ENCODE measurements around the gene ATP2B2.
"Not testable (repeated sequence)": the region's sequence is repeated elsewhere in the genome, so short reads cannot be mapped to it uniquely, and the experiment has no call there.

Gene ATP2B2

DNA sequence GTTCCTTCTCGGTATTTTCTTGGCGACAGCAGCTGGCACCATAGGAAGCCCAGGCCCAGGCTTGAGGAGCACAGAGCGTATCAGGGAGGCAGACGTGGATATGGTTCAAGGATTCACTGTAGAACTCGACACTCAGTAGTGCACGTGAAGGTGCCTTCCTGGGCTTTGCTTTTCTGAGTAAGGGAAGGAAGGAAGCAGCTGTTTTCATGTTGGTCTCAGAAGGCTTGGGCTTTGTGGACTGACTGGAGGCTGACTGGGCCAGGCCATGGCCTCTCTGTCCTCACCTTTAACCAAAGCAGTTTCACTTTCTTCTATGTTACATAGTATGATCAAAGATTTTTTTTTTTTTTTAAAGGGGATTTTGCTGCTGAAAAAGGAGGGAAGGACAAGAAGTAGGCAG, 205.7 kb downstream of the ATP2B2 start:
- no peak for DNase-seq (ENCODE audit: low spot score)

DNA sequence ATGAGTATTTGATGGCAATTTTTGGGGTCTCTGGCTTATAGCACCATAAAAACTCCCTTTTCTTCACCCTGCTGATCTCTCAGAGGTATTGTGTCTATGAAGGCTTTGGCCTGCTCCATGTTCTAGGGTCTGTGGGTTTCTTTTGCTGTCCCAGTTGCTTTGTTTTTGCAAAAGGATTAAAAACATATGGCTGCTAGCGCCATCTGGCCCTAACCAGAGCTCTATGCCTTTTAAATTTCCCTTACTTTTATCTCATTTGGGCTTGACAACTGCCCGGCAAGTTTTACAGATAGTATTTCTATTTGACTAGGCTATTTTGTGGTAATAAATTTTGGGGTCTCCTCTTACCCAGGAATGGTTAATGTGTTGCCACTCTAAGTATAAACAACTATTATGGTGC, 206.2 kb downstream of the ATP2B2 start:
- DNase-seq (ENCODE audit: low spot score): no peak

DNA sequence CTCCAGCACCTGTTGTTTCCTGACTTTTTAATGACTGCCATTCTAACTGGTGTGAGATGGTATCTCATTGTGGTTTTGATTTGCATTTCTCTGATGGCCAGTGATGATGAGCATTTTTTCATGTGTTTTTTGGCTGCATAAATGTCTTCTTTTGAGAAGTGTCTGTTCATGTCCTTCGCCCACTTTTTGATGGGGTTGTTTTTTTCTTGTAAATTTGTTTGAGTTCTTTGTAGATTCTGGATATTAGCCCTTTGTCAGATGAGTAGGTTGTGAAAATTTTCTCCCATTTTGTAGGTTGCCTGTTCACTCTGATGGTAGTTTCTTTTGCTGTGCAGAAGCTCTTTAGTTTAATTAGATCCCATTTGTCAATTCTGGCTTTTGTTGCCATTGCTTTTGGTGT, 207.3 kb downstream of the ATP2B2 start:
- not testable (repeated sequence) for DNase-seq (ENCODE audit: low spot score)

DNA sequence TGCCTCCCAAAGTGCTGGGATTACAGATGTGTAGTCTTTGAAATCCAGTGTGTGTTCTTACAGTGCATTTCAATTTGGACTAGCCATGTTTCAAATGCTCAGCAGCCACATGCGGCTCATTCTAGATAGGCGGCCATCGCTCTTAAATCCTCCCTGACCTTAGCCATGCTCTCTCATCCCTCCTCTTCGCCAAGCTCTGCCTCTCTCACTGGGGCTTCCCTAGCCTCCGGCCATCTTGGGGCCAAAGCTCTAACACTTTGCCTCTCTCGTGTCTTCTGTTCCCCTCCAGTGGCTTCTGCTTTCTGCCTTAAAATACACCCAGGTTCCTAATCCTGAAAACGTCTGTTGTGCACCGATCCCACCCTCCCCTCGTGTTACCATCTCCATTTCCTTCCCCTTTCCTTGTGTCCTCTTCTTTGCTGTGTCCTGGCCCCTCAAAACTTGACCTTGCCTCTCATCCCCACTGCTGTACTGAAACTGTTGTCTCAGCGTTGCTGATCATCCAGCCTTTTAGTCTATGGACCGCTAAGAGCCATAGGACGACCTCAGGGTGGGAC, 211.3 kb downstream of the ATP2B2 start:
- DNase-seq (ENCODE audit: low spot score): no peak

DNA sequence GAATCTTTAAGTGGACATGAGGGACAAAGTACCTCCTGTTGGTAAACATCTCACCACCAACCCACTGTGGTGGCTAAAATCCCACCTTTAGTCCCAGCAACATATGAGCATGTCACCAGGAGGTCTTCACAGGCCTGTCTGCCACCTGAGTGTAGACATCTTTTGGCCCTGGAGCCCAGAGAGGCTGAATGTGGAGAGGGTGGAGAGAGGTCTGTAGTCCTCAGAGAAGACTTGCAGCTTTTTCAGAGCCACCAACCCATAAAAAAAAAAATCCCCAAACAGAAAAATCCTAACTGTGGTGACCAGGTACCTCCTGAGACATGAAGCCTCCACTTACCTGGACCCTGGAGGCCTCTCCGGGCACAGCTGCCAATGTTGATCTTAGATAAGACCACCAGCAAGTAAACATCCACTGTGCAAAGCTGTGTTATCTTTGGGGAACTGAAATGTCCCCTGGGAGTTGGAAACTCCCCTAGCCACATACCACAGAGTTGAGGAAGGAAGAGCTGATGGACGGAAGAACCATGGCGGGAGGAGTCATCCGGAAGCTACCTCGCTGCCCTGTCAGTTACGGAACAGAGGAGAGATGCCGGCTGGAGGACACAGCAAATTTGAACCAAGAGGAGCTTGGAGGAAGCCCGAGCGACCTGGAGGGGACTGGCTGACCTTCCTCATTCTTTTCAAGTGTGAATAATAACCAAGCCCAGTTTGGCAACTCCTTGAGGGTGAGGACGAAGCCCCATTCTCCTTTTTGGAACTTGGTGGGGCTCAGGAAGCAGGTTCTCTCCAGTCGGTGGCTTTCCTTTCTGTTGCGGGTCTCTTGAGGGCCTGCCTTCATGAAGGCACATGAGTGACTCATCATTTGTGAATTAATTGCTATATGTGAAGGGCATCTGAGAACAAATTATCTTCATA, 212.6 kb downstream of the ATP2B2 start, which contains the start of gene GHRL:
TSS of gene GHRL (minus strand) at position 443 of the 915 bp plus-strand sequence. CDS start 2,767 bp downstream, outside the sequence.
- DNase-seq (ENCODE audit: low spot score): no peak

DNA sequence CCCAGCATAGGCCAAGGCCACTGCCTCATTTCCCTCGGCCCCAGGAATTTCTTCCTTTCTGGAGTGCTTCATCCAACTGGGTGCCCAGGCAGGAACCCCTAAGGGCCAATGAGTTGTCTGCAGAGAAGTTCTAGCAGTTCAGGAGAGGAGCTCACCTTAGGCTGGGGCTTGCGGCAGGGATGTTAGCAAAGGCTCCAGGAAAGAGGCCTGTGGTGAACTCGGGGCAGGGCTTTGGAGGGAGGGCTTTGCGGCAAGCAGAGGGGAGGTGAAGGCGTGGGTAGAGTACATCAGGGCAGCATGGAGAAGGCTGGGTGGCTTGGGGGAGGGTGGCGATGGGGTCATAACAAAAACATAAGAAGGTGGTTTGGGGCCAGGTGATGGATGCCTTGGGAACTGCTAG, 213.7 kb downstream of the ATP2B2 start:
- DNase-seq (ENCODE audit: low spot score): no peak

DNA sequence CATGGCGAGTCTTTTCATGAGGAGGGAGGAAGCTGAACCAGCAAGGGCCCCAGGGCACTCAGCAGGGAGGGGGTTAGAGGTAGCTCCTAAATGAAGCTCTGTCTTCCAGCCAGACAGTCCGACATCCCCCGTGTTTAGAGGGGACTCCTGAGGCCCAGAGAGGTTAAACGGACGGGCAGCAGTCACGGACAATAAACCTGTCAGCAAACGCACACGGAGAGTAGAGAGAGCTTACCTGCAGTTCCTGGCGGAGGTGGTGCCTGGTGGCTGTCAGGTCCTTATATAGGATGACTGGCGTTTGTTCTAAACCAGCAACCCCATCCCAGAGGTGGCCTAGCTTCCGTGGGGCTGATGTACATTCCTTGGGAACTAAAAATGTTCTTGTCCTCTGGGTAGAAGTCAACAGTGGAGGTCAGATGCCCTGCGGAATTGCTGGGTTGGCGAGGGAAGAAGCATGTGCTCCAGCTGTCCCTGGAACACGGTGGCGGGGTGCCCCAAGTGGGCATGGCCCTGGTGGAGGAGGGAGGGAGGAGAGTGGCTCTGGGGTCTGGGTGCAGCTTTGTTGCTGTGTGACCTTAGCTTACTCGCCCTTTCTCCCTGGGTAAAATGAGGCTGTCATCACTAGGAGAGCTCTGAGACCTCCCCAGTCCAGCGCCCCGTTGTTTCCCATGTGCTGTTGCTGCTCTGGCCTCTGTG, 214.8 kb downstream of the ATP2B2 start:
- DNase-seq (ENCODE audit: low spot score): no peak

DNA sequence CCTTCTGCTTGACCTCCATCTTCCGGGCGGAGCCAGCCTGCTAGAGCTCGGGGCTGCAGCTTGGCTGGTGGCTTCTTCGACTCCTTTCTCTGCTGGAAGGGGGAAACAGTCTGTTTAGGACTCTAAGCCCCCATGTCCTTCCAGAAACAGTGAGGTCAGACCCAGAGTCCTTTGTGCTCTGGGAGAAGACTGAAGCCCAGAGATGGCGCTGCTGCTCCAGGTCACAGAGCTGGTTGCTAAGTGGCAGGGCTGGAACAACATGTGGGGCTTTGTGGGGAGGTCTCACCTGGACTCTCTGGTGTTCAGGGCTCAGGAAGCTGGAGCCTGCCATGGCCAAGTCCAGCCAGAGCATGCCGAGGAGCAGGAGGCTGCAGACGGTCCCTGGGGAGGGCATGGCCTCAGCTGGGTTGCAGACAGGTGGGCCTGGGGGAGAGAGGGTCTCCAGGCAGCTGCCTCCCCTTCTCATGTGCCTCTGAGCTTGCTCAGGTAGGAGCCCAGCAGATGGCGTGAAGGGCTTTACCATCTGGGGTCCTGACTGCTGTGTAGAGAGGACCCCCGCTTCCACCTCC, 215.5 kb downstream of the ATP2B2 start:
- no peak for DNase-seq (ENCODE audit: low spot score)

DNA sequence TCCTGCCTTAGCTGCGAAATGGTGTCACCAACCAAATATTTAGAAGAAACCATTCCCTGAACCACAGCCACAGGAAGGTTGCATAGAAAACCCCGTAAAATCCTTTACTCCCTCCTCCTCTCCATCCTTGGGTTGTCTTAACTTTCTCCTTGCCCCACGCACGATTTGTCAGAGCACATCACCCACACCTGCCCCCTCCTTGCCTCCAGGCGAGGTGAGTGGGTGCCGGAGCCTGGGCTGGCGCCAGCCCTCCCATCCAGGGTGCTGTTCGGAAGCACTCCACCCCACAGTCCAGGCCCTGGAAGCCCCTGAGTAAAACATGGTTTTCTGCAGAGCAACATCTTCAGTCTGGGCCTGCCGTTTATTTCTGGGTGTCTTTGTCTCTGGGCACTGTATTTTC, 216.3 kb downstream of the ATP2B2 start:
- no peak for DNase-seq (ENCODE audit: low spot score)

DNA sequence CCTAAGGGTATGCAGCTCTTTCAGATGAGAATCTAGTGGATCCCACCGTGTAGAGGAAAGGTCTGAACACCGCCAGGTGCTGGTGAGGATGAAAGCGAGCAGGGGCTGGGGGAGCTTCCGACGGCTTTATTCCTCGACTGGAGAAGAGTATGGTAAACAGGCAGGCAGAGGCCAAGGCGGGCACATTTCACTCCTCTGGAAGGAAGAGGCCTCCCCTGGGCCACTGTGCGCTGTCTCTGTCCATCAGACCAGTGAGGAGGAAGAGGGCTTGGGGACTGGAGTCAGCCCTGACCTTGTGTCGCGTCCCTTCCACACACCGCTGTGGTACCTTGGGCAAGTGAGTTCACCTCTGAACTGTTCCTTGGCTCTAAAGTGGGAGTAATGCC, 216.8 kb downstream of the ATP2B2 start:
- DNase-seq (ENCODE audit: low spot score): no peak

DNA sequence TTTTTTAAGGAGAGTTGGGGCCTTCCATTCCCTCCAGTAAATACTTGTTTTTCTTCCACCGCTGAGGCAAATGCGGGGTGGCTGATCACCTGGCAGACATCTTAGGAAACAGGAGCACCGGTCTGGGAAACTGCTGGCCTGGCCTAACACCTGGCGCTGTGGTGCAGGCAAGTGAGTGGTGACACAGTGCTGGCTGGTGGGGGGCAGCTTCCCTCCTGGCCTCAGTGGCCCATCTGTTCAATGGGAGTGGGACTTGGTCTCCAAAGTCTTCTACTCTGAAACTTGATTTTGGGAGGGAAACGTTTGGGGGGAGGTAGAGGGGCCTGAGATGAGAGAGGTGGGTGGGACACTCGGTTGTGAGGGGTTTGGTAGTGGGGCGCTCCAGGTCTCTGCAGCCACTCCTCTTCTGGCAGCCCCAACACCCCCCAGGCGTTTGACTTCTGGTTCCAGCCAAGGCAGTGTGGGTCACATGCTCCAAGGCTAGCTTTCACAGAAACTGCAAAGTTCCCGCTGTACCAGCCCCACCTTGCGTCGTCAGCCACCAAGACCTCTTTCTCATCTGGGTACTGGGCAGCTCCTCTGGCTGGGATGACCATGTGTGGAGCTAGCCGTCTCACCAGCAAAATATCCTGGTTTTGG, 217.3 kb downstream of the ATP2B2 start:
- DNase-seq (ENCODE audit: low spot score): no peak

DNA sequence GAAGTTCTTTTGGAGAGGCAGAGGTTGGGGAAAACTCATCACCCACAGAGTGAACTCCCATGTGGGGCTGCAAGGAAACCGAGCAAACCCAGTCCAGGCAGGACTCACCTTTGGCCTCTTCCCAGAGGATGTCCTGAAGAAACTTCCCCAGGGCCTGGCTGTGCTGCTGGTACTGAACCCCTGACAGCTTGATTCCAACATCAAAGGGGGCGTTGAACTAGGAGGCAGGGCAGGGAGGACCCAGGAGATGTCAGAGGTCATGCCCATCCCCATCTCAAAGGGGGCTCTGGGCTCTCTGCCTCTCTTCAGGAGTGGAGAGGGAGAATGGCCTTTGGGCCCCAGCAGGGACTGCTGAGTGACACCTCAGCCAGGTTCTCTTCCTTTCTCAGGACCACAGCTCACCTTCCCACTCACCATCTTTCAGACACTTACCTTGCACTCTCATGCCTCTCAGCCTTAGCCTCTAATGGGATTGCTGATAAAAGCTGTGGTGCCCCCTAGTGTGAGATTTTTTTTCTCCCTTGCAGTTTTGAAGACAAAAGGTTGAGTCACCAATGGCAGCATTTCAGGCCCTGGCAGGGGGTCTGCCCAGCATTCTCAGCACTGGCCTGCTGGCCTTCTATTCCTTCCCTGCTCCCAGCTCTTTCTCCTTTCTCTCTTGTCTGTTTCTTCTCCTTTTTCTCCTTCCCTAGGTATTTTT, 218.6 kb downstream of the ATP2B2 start:
- DNase-seq (ENCODE audit: low spot score): peak; percentile 39

DNA sequence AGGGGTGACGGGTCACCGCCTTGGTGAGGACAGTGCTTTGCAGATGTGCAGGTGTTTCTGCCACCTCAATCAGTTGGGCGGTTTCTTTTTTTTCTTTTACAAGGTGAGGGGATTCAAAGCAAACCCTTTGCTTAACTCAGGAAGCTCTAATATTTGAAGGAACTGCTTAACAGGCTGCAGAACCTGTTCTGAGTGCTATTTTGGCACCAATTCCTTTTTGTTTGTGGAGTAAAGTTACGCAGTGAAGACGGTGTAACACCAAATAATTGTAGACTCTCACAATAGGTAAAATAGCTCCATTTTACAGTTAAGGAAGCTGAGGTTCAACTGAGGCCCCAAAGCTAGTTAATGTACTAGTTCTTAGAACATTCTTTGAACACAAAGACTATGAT, 219.3 kb downstream of the ATP2B2 start:
- no peak for DNase-seq (ENCODE audit: low spot score)

DNA sequence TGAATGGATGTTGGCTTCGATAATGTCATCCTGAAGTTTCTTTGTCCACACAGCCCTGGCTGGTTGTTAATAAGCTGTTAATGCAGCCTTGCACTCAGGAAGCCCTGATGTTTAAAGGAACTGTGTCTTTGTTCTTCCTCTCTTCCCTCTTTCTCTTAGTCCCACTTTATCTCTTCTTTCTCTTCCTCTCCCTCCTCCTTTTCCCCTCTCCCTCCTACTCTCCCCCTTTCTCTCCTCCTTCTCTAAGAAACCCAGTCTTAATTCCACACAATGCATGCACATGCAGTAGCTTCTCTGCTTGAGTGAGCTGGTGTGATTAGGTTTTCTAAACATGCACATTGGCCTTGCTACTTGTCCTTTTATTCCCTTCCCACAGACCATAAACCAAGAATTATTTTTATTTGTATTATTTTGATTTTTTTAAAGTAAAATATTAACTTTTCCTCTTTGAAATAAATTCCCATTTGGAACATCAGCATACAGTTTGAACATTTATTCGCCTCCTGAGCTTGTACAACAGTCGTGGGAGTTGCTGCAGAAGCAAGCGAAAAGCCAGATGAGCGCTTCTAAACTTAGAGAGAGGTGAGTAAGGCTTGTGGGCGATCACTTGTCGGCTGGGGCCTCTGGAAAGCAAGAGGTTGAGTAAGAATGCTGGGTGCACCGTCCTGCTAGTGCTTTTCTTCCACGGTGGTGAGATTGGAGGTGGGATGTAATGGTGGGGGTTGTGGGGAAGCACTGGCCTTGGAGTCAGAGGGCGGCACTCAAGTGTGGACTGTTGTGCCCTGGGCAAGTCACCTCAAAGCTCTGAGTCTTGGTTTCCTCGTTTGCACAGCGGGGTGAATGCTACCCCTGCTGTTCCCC, 219.9 kb downstream of the ATP2B2 start:
- DNase-seq (ENCODE audit: low spot score): no peak

DNA sequence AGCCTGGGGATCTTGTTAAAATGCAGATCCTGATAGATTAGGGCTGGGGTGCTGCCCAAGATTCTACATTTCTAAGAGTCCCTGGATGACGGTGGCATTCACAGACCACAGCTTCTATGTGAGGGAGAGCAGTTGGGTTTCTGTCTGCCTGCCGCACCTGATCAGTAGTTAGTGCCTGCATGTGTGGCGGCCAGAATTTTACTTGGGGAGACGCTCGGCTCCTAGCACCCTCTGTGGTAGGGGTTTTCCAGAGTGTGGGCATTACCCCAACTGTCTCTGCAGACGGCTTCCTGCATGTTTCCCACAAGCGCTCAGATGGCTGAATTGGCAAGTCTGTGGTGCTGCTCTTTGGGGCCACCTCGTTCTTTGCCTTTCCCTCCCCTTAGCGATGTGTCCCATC, 220.9 kb downstream of the ATP2B2 start:
- DNase-seq (ENCODE audit: low spot score): no peak

DNA sequence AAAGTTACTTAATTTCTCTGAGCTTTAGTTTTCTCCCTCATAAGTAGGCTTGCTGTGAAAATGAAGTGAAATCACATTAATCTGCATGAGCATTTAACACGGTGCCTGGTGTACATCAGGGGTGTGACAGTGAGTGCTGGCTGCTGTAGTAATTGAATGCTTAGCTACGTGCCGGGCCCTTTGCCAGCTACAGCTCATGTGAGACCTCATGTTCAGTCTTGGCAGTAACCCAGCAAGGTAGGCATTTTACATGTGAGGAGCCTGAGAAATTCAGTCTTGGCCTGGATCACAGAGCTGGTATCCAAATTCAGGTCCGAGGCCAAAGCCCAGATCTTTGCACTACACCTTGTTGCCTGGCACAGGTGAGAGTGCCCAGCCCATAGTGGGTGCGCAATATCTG, 221.7 kb downstream of the ATP2B2 start:
- DNase-seq (ENCODE audit: low spot score): no peak

DNA sequence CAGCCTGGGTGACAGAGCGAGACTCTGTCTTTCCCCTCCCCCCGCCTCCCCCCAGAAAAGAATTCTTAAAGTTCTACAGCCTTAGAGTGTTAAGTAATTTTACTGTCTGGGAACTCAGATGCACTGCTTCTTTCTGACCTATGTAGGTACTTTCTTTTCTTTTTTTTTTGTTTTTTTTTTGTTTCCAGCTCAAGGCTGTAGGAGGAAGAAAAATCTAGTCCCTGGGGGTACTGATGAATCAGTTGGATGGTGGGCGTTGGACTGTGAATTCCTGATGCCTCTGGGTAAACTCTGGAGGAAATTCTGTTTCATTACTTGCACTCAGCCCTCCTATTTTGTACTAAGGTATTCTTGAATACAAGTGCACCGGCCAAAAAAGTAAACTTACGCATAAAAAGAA, 223.4 kb downstream of the ATP2B2 start:
- no peak for DNase-seq (ENCODE audit: low spot score)

DNA sequence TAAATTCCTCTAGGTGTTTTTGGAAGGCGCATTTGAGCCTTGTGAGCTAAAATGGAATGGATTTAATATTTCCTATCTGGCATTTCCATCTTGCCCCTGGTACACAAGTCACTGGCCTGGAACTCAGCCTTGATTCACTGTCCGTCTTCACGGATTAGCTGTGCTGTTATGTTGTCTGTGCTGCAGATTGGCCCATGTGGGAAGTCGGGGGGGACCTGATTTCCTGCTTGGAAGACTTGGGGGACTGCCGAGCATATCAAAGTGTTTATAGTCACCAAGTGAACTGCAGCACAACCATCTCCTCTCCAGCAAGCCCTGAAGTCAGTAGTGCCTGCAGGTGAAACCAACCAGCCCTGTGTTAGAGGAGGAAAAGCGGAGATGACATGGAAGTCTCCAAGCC, 224.8 kb downstream of the ATP2B2 start:
- DNase-seq (ENCODE audit: low spot score): no peak

DNA sequence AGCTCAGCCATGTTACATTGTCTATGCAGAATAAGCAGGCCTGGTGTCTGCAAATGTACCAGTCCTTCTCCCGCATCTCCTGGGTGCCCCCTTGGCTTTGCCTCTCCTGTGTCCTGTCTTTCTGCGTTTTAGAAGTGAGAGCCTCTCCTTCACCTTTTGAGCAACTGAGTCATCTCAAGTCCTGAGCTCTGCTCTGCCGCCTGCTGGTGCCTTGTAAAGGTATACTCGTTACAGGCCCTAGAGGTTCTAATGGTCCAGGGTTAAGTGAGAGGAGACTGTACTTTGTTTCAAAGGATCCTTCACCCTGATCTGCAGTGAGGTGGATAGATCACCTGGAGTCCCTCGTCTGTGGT, 225.2 kb downstream of the ATP2B2 start:
- DNase-seq (ENCODE audit: low spot score): peak; percentile 42

DNA sequence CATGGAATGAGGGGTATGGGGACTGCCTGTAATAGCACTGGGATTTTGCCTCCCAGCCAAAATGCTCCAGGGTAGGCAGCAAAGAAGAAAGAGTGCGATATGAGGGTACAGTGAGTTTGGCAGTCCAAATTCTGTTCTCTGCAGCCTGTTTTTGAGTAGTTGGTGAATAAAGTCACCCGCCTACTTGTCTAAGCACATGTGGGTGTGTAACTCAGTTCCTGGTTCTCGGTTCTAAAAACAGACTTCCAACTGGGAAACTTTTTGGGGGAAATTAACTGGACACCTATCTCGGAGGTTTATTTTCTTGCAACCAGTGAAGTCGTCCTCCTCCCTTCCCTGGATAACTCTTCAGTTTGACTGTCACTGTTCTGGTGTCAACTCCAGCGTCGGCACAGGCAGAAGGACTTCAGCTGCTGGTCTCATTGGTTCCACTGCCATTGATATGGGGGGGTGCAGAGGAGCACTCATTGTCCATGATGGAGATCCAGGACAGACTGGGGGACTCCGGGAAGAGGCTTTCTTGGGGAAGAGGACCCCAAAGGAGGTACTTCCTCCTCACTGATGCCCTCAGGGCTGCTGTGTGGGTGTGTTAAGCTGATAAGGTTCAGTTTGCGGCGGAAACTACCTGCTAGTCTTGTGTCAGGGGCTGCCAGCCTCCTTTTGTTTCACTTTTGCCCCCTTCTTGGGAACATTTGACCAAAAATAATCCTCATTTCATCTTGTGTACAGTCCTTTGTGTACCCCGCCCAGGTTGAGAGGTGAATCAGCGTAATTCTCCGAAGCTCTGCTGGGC, 225.8 kb downstream of the ATP2B2 start:
- DNase-seq (ENCODE audit: low spot score): no peak
